ENCODE data around the gene MTA1. TPM values are rescaled to one million over a fixed set of nuclear protein-coding genes. Genes with fewer than 3 reads are reported as not detected.

MTA1 gene
- total RNA-seq, 2 experiments from 2014 or later: 109 to 127 TPM

DNA sequence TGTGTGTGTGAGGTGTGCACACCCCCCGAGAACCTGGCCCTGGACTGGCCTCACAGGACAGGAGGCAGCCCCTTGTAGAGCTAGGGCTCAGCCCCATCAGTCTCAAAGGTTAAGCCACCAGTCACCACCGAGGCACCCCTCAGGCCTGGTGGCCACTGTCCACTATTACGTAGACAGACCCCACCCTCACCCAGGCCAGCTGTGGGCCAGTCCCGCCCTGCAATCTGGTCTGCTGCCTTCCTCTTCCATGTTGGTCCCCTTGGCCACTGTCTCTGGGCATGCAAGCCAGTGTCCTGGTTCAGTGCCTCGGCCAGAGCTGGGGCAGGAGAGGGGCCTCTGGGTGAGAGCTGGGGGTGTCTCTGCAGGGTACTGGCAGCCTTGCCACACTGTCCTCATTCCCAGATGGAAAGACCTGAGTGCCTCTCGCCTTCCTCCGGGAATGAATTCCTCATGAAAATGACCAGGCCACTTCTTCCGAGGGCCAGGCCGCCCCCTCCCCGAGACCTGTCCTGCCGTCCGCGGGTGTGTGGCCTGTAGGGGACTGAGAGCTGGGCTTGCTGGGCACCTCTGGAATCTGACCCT is 22.2 kb upstream of the MTA1 start:
- no peak for ATAC-seq
- ChIA-PET CTCF (interaction anchor here (1.0 to 1.6 kb wide), 5 partner anchors 12 to 131 kb away, joined by 3 to 7 read pairs (median 4); no protein-coding TSS in a partner anchor), POLR2A (interaction anchor here (0.7 to 0.9 kb wide), 2 partner anchors 14 to 97 kb away, joined by 3 read pairs; no protein-coding TSS in a partner anchor)
- no peak for DNase-seq
- peak overlapping the region; percentile 60 for H3K4me3 Mint-ChIP-seq
- peak overlapping the region; percentile 86 for H3K27ac Mint-ChIP-seq
- no peaks in the 10 kb centered on the region for H3K9me3 Mint-ChIP-seq (ENCODE audit: insufficient read depth)
- H3K36me3 Mint-ChIP-seq (ENCODE audit: low read depth): peaks cover 28% of the 10 kb centered on the region
- peaks cover 36% of the 10 kb centered on the region for H3K4me1 Mint-ChIP-seq (ENCODE audit: low read depth)
- no peaks in the 10 kb centered on the region for H3K27me3 Mint-ChIP-seq (ENCODE audit: low read depth)

- Mint-ChIP-seq H3K27me3 (ENCODE audit: low read depth) (no peaks in the 10 kb centered on the region), H3K36me3 (ENCODE audit: low read depth) (peaks cover 30% of the 10 kb centered on the region), H3K27ac (peak within 1 kb of the TSS; percentile 94), H3K4me3 (peak within 1 kb of the TSS; percentile 95), H3K9me3 (ENCODE audit: insufficient read depth) (no peaks in the 10 kb centered on the region), H3K4me1 (ENCODE audit: low read depth) (peaks cover 39% of the 10 kb centered on the region)
- ChIA-PET POLR2A (interaction anchor here (0.7 to 1.0 kb wide), 4 partner anchors 10 to 98 kb away, joined by 3 to 7 read pairs (median 3); partner anchors contain the start of gene TEDC1), CTCF (interaction anchor here (1.2 to 1.6 kb wide), 5 partner anchors 11 to 130 kb away, joined by 3 to 7 read pairs (median 5); no protein-coding TSS in a partner anchor)
- DNase-seq (peak; percentile 93), ATAC-seq (peak; percentile 88)
Measured at GRCh38 chr14:105398044-105398725, 21.4 kb upstream of the MTA1 start, which contains the start of gene TEX22. TSS of gene TEX22 (plus strand) at chr14:105398538. CDS start at chr14:105399341, 803 bp downstream.

- ChIA-PET POLR2A (interaction anchor here (0.6 to 1.7 kb wide), 8 partner anchors 10 to 92 kb away, joined by 3 to 9 read pairs (median 4); partner anchors contain the start of gene TEDC1), CTCF (interaction anchor here (1.5 to 1.6 kb wide), 2 partner anchors 28 to 82 kb away, joined by 4 to 5 read pairs; no protein-coding TSS in a partner anchor)
- Mint-ChIP-seq H3K27ac (peak overlapping the region; percentile 94), H3K4me3 (peak overlapping the region; percentile 95), H3K4me1 (ENCODE audit: low read depth) (peaks cover 41% of the 10 kb centered on the region), H3K36me3 (ENCODE audit: low read depth) (peaks cover 30% of the 10 kb centered on the region), H3K27me3 (ENCODE audit: low read depth) (no peaks in the 10 kb centered on the region), H3K9me3 (ENCODE audit: insufficient read depth) (no peaks in the 10 kb centered on the region)
- peak; percentile 55 for DNase-seq
- ATAC-seq: peak; percentile 69
Measured at GRCh38 chr14:105398726-105399465, 20.7 kb upstream of the MTA1 start.

GRCh38 chr14:105399466-105399775 is 20.2 kb upstream of the MTA1 start:
- POLR2A ChIA-PET: interaction anchor here (0.8 to 1.7 kb wide), 5 partner anchors 12 to 83 kb away, joined by 3 to 9 read pairs (median 5); no protein-coding TSS in a partner anchor
- ATAC-seq: no peak
- Mint-ChIP-seq H3K36me3 (ENCODE audit: low read depth) (peaks cover 34% of the 10 kb centered on the region), H3K27me3 (ENCODE audit: low read depth) (no peaks in the 10 kb centered on the region), H3K4me1 (ENCODE audit: low read depth) (peaks cover 46% of the 10 kb centered on the region), H3K4me3 (peak overlapping the region; percentile 95), H3K9me3 (ENCODE audit: insufficient read depth) (no peaks in the 10 kb centered on the region), H3K27ac (peak overlapping the region; percentile 94)
- CTCF ChIA-PET: interaction anchor here (0.8 to 1.6 kb wide), 3 partner anchors 25 to 81 kb away, joined by 3 to 5 read pairs (median 4); no protein-coding TSS in a partner anchor
- DNase-seq: no peak

GRCh38 chr14:105400016-105400415 is 19.6 kb upstream of the MTA1 start:
- H3K36me3 Mint-ChIP-seq (ENCODE audit: low read depth): peaks cover 34% of the 10 kb centered on the region
- no peaks in the 10 kb centered on the region for H3K9me3 Mint-ChIP-seq (ENCODE audit: insufficient read depth)
- peak overlapping the region; percentile 94 for H3K27ac Mint-ChIP-seq
- H3K27me3 Mint-ChIP-seq (ENCODE audit: low read depth): no peaks in the 10 kb centered on the region
- H3K4me3 Mint-ChIP-seq: peak overlapping the region; percentile 95
- DNase-seq: no peak
- H3K4me1 Mint-ChIP-seq (ENCODE audit: low read depth): peaks cover 51% of the 10 kb centered on the region
- CTCF ChIA-PET: interaction anchor here (0.8 to 1.2 kb wide), 2 partner anchors 25 to 81 kb away, joined by 3 to 4 read pairs; no protein-coding TSS in a partner anchor
- no peak for ATAC-seq
- POLR2A ChIA-PET: interaction anchor here (1.7 kb wide), 1 partner anchor 82 kb away, joined by 9 read pairs; no protein-coding TSS in a partner anchor

- POLR2A ChIA-PET: no interaction called here
- ATAC-seq (no peak), DNase-seq (no peak)
- Mint-ChIP-seq H3K36me3 (ENCODE audit: low read depth) (peaks cover 34% of the 10 kb centered on the region), H3K27ac (no peak overlapping the region), H3K4me3 (no peak overlapping the region), H3K27me3 (ENCODE audit: low read depth) (no peaks in the 10 kb centered on the region), H3K4me1 (ENCODE audit: low read depth) (peaks cover 46% of the 10 kb centered on the region), H3K9me3 (ENCODE audit: insufficient read depth) (no peaks in the 10 kb centered on the region)
- CTCF ChIA-PET: interaction anchor here (0.6 kb wide), 1 partner anchor 14 kb away, joined by 4 read pairs; no protein-coding TSS in a partner anchor
Measured at GRCh38 chr14:105401699-105402098, 17.9 kb upstream of the MTA1 start.

DNA sequence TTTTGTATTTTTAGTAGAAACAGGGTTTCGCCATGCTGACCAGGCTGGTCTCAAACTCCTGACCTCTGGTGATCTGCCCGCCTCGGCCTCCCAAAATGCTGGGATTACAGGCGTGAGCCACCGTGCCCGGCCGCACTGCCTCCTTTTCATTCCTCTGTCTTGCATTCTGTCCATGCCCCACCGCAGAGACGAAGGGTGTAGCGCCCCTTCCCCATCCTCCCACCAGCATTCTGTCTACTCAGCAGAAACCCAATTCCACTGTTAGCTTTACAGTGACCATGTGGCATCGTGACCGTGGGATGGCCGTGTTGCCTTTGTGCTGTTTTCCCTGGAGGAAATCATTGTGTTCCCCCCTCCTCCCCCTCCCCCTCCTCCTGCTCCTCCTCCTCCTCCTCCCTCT is 11.0 kb upstream of the MTA1 start:
- ChIA-PET CTCF (interaction anchor here (2.6 kb wide), 1 partner anchor 11 kb away, joined by 6 read pairs; no protein-coding TSS in a partner anchor), POLR2A (interaction anchor here (1.0 to 1.5 kb wide), 2 partner anchors 10 to 19 kb away, joined by 4 to 7 read pairs; partner anchors contain the start of gene TEX22)
- Mint-ChIP-seq H3K27ac (no peak overlapping the region), H3K9me3 (ENCODE audit: insufficient read depth) (no peaks in the 10 kb centered on the region), H3K4me3 (no peak overlapping the region), H3K36me3 (ENCODE audit: low read depth) (peaks cover 4% of the 10 kb centered on the region), H3K4me1 (ENCODE audit: low read depth) (peaks cover 23% of the 10 kb centered on the region), H3K27me3 (ENCODE audit: low read depth) (peaks cover 34% of the 10 kb centered on the region)
- DNase-seq (no peak), ATAC-seq (no peak)

GRCh38 chr14:105409364-105409763 is 10.3 kb upstream of the MTA1 start:
- peaks cover 18% of the 10 kb centered on the region for H3K4me1 Mint-ChIP-seq (ENCODE audit: low read depth)
- ChIA-PET POLR2A (interaction anchor here (1.0 to 1.5 kb wide), 2 partner anchors 11 to 20 kb away, joined by 4 to 7 read pairs; partner anchors contain the start of gene TEX22), CTCF (interaction anchor here (2.6 kb wide), 1 partner anchor 12 kb away, joined by 6 read pairs; no protein-coding TSS in a partner anchor)
- peaks cover under 1% of the 10 kb centered on the region for H3K36me3 Mint-ChIP-seq (ENCODE audit: low read depth)
- H3K27ac Mint-ChIP-seq: no peak overlapping the region
- H3K9me3 Mint-ChIP-seq (ENCODE audit: insufficient read depth): no peaks in the 10 kb centered on the region
- H3K27me3 Mint-ChIP-seq (ENCODE audit: low read depth): peaks cover 34% of the 10 kb centered on the region
- ATAC-seq (no peak), DNase-seq (no peak)
- no peak overlapping the region for H3K4me3 Mint-ChIP-seq

- no peak for DNase-seq
Measured at GRCh38 chr14:105410642-105411016, 9.0 kb upstream of the MTA1 start.

DNA sequence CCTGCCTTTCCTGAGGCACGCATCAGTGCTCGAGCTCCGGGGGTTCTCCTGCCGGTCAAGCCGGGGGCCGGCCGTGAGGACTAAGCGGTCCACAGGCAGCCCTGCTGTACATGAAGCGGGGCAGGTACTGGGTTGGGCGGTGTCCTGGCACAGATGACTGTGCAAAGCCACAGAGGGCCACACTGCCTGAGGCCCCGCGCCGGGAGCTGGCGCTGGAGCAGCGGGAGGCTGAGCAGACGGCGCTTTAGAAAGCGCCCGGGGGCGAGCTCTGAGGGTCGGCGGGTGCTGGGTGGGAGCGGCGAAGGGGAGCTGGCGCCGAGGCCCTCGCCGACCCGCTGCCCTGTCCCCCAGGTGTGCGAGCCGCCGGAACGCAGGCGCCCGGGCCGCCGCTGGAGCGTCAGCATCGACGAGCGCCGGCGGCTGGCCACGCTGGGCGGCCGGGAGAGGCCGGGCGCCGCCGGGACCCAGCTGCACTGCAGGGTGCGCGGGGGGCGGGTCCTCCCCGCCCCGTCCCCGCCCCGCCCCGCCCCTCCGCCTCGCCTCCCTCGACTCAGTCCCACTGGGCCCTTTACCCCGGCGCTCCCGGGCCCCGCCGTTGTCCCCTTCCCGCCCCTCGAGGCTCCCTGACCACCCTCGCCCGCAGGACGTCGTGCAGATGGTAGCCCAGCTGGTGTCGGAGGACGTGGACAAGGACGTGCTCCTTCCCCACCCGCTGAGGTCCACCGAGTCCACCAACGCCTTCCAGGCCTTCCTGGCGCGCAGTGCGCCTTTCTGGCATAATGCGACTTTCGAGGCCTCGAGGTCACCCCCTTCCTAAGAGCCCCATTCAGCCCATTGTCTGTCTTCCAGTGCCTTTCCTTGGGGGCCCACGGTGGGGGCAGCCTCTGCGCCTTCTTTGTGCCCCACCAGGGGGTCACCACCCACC is 8.3 kb upstream of the MTA1 start:
- Mint-ChIP-seq H3K36me3 (ENCODE audit: low read depth) (no peaks in the 10 kb centered on the region), H3K9me3 (ENCODE audit: insufficient read depth) (no peaks in the 10 kb centered on the region), H3K27ac (no peak overlapping the region), H3K4me1 (ENCODE audit: low read depth) (peaks cover 17% of the 10 kb centered on the region), H3K4me3 (no peak overlapping the region), H3K27me3 (ENCODE audit: low read depth) (peaks cover 34% of the 10 kb centered on the region)
- DNase-seq: no peak
- POLR2A ChIA-PET: interaction anchor here (0.6 to 1.2 kb wide), 3 partner anchors 12 to 21 kb away, joined by 3 to 4 read pairs (median 3); no protein-coding TSS in a partner anchor
- peak; percentile 67 for ATAC-seq
- CTCF ChIA-PET: interaction anchor here (0.8 to 1.0 kb wide), 2 partner anchors 40 to 78 kb away, joined by 3 read pairs; no protein-coding TSS in a partner anchor

More at GRCh38 chr14:105410642-105411016, 9.0 kb upstream of the MTA1 start:
- H3K36me3 Mint-ChIP-seq (ENCODE audit: low read depth): no peaks in the 10 kb centered on the region
- no peaks in the 10 kb centered on the region for H3K9me3 Mint-ChIP-seq (ENCODE audit: insufficient read depth)
- CTCF ChIA-PET: no interaction called here
- POLR2A ChIA-PET: interaction anchor here (0.9 to 1.2 kb wide), 2 partner anchors 11 to 22 kb away, joined by 3 to 4 read pairs; no protein-coding TSS in a partner anchor
- H3K4me1 Mint-ChIP-seq (ENCODE audit: low read depth): peaks cover 14% of the 10 kb centered on the region
- H3K27me3 Mint-ChIP-seq (ENCODE audit: low read depth): peaks cover 34% of the 10 kb centered on the region
- ATAC-seq: no peak
- H3K27ac Mint-ChIP-seq: no peak overlapping the region
- no peak overlapping the region for H3K4me3 Mint-ChIP-seq
